Smooth muscle cell (in vitro differentiated cells): Measurements from ENCODE around the gene MPV17. TPM values are rescaled to one million over a fixed set of nuclear protein-coding genes. Genes with fewer than 3 reads are reported as not detected.

Experiments
- DNase-seq: peaks from one replicate; lab custom pipeline; 2025; ENCODE audit not compliant: unreplicated experiment; lab: John Stamatoyannopoulos, UW
- H2AFZ ChIP-seq: fragments of 200-600 bp; sonication (generic); 2 replicates; pipeline ENCODE4 v1.6.0; 2016; ENCODE audit warnings: antibody characterized with exemption, low read depth, mild to moderate bottlenecking
- H3F3A ChIP-seq: fragments of 200-600 bp; sonication (generic); 2 replicates; pipeline ENCODE4 v1.6.0; 2017; ENCODE audit warnings: antibody characterized with exemption, low read depth
- H3K27ac ChIP-seq: fragments of 200-600 bp; sonication (generic); 2 replicates; pipeline ENCODE4 v1.5.1; 2016; ENCODE audit warnings: low read depth, mild to moderate bottlenecking
- H3K27me3 ChIP-seq: fragments of 200-600 bp; sonication (generic); 2 replicates; pipeline ENCODE4 v1.6.1; 2016; ENCODE audit warnings: low read depth, mild to moderate bottlenecking
- H3K36me3 ChIP-seq: fragments of 200-600 bp; sonication (generic); 2 replicates; pipeline ENCODE4 v1.5.1; 2016; ENCODE audit warnings: low read depth
- H3K4me1 ChIP-seq: fragments of 200-600 bp; sonication (generic); 2 replicates; pipeline ENCODE4 v1.5.1; 2016; ENCODE audit warnings: low read depth
- H3K4me2 ChIP-seq: fragments of 200-600 bp; sonication (generic); 2 replicates; pipeline ENCODE4 v1.6.0; 2016; ENCODE audit warnings: mild to moderate bottlenecking
- H3K4me3 ChIP-seq: fragments of 200-600 bp; sonication (generic); 2 replicates; pipeline ENCODE4 v1.5.1; 2016; ENCODE audit warnings: mild to moderate bottlenecking
- H3K79me2 ChIP-seq: fragments of 200-600 bp; sonication (generic); 2 replicates; pipeline ENCODE4 v1.6.0; 2016; ENCODE audit warnings: low read depth, mild to moderate bottlenecking
- H3K9ac ChIP-seq: fragments of 200-600 bp; sonication (generic); 2 replicates; pipeline ENCODE4 v1.6.0; 2016; ENCODE audit warnings: low read depth
- H3K9me3 ChIP-seq: fragments of 200-600 bp; sonication (generic); replicated peaks from 2 replicates; pipeline ENCODE4 v1.5.1; 2016; ENCODE audit warnings: low read depth
- H4K20me1 ChIP-seq: fragments of 200-600 bp; sonication (generic); 2 replicates; pipeline ENCODE4 v1.6.0; 2016; ENCODE audit warnings: low read depth
- WGBS: methylation state at CpG from one replicate; pipeline ENCODE4 v1.1.7; 2016; ENCODE audit warnings: low lambda C conversion rate; 5-methylcytosine and 5-hydroxymethylcytosine counted together
- polyA plus RNA-seq: library from polyadenylated mRNA; unstranded; fragments of >200 nt; fragmentation: Nextera tagmentation; extraction: Ambion mirVana; gene quantifications from 2 replicates; pipeline ENCODE4 v1.2.1, GENCODE V29; 2016
- total RNA-seq: library from RNA; depleted of rRNA; stranded (reverse); fragments of >200 nt; gene quantifications from 2 replicates; pipeline ENCODE4 v1.2.3, GENCODE V29; 2014
- TF ChIP-seq, protein P1 (sequence below): fragments of 200-600 bp; sonication (generic); IDR thresholded peaks from 2 replicates; pipeline ENCODE4 v1.5.1; 2017; ENCODE audit warnings: borderline replicate concordance, mild to moderate bottlenecking, antibody characterized with exemption; ENCODE audit not compliant: insufficient read depth, poor library complexity, severe bottlenecking

MPV17 gene
- total and polyA plus RNA-seq, 2 experiments from 2014 or later, result 114 to 117 TPM

DNA sequence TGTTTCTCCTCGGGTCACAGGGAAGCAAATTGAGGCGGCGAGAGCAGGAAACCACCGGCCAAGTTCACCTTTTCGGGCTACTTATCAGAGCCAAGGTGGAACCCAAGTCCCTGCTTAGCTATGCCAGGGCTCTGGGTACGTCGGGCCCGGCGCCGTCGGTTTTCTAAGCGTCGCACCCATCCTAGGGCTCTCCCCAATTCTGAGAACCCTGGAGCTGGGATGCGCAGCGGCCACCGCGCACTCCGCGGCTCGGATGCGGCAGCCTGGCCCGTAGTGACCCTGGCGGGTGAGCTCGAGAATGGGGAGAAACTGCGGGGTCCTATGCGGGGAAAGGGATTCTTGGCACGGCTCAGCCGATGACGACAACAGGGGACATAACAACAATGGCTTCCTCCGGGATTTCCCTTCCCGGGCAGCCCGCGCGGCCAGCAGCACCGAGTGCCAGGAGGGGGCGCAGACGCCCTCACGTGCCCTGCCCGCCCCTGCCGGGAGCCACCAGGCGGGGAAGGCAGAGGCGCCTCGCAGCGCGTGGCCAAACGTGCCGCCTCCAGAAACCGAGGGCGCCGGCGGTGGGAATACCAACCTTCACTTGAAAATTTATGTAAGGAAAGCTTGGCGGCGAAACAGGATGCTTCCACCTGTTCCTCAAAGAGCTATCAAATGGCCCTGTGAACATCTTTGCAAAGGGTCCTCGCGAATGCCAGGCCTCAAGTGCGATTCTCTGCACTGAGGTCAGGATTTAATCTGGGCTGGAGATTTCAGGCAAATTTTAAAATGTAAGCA, 58.0 kb downstream of the MPV17 start:
- peaks cover 18% of the 10 kb centered on the region for H3K4me1 ChIP-seq
- H3K27me3 ChIP-seq, result peaks cover 96% of the 10 kb centered on the region
- H3F3A ChIP-seq, result no peaks in the 10 kb centered on the region
- no peaks in the 10 kb centered on the region for H4K20me1 ChIP-seq
- no peaks in the 10 kb centered on the region for H3K9me3 ChIP-seq
- no peak overlapping the region for H3K9ac ChIP-seq
- peak; percentile 30 for DNase-seq
- no peaks in the 10 kb centered on the region for H3K79me2 ChIP-seq
- H2AFZ ChIP-seq, result peak overlapping the region; percentile 69
- TF ChIP-seq, protein P1, sequence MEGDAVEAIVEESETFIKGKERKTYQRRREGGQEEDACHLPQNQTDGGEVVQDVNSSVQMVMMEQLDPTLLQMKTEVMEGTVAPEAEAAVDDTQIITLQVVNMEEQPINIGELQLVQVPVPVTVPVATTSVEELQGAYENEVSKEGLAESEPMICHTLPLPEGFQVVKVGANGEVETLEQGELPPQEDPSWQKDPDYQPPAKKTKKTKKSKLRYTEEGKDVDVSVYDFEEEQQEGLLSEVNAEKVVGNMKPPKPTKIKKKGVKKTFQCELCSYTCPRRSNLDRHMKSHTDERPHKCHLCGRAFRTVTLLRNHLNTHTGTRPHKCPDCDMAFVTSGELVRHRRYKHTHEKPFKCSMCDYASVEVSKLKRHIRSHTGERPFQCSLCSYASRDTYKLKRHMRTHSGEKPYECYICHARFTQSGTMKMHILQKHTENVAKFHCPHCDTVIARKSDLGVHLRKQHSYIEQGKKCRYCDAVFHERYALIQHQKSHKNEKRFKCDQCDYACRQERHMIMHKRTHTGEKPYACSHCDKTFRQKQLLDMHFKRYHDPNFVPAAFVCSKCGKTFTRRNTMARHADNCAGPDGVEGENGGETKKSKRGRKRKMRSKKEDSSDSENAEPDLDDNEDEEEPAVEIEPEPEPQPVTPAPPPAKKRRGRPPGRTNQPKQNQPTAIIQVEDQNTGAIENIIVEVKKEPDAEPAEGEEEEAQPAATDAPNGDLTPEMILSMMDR, result peak; percentile 43
- WGBS, result 6% methylated on average over 56 of the region's 56 CpGs
- no peak overlapping the region for H3K27ac ChIP-seq
- H3K4me3 ChIP-seq, result peak overlapping the region; percentile 38
- H3K36me3 ChIP-seq, result no peaks in the 10 kb centered on the region
- H3K4me2 ChIP-seq, result peak overlapping the region; percentile 84

DNA sequence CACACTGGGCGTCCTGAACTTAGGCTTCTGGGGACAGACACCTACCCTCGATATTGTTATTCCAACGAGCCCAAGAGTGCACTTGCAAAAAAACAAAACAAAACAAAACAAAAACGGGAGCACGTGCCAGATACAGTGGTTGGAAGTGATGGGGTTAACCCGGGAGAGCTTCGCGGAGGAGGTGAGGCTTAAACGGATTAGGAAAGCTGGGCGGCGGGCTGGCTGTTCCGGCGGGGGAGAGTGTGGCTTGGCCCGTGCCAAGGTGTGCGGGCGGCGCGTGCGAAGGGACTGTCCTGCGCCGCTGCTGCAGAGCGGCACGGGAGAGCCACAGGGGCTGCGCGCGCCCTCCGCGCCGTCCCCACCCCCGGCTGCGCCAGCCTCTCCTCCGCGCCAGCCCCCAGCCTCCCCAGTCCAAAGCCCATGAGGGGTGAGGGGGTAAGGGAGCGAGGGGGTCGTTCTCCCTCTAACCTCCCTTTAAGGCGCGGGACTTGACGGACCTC, 58.6 kb downstream of the MPV17 start:
- no peak for DNase-seq
- peak overlapping the region; percentile 69 for H2AFZ ChIP-seq

DNA sequence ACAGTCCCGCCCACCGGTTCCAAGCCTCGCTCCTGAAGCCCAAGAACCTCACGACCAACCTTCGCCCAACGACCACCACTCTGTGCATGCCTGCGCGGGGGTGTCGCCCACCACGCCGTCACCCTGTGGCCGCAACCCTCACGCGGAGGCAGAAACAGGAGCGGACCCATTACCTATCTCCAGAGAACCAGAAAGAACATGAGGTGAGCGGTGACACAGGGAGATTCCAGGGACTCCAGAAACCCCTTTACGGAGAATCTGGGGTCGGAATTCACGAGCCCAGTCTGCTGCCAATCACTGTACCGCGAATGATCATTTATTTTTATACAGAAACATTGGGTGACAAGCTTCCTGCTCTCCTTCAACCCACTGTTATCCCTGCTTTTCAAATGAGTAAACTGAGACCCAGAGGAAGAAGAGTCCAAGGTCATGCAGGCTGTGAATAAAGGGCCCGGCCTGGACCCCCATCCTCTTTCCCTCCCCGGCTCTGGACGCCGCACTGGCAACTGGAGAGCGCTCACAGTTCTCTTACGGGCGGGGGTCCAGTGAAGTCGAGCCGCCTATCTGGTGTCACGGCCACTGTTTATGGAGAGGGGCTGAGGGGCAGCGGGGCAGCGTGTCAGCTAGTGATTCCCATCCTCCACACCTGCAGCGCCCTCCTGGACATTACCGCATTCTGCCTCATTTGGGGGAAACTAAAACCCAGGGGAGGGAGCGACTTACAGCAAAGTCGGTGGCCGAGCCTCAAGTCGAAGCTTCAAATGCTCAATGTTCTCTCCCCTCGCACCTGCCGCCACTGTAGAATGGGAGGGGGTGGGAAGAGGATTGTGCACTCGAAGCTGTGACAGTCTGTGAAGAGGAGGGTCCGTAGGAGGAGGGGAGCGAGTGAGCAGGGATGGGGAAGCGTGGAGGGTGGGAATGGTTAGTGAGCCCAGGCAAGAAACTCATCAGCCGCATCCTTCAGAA, 59.3 kb downstream of the MPV17 start:
- Histone ChIP-seq H3K4me3 (peak overlapping the region; percentile 46), H3K4me2 (peak overlapping the region; percentile 88), H3K27me3 (peaks cover 100% of the 10 kb centered on the region), H3K36me3 (no peaks in the 10 kb centered on the region), H3K27ac (no peak overlapping the region), H3K4me1 (peaks cover 18% of the 10 kb centered on the region), H3K79me2 (no peaks in the 10 kb centered on the region), H4K20me1 (no peaks in the 10 kb centered on the region), H3F3A (no peaks in the 10 kb centered on the region), H3K9ac (no peak overlapping the region), H2AFZ (no peak overlapping the region), H3K9me3 (no peaks in the 10 kb centered on the region)
- WGBS, result 5% methylated on average over 46 of the region's 46 CpGs
- no peak for DNase-seq
- TF ChIP-seq, protein P1, result no peak

More for the DNA sequence above, 58.6 kb downstream of the MPV17 start:
- Histone ChIP-seq H3K4me3 (peak overlapping the region; percentile 38), H3K27me3 (peaks cover 97% of the 10 kb centered on the region), H3K79me2 (no peaks in the 10 kb centered on the region), H3K27ac (no peak overlapping the region), H3K9me3 (no peaks in the 10 kb centered on the region), H4K20me1 (no peaks in the 10 kb centered on the region), H3K4me1 (peaks cover 18% of the 10 kb centered on the region), H3K9ac (no peak overlapping the region), H3F3A (no peaks in the 10 kb centered on the region), H3K4me2 (peak overlapping the region; percentile 84), H3K36me3 (no peaks in the 10 kb centered on the region)
- TF ChIP-seq, protein P1, result no peak
- WGBS, result 1% methylated on average over 22 of the region's 38 CpGs
